ENCODE results near the gene PRDM7. TPM values are rescaled to one million over a fixed set of nuclear protein-coding genes. Genes with fewer than 3 reads are reported as not detected.
A peak's percentile ranks its signal among the peaks of the same experiment; 100 is the strongest.
"Not testable (repeated sequence)": the region's sequence is repeated elsewhere in the genome, so short reads cannot be mapped to it uniquely, and the experiment has no call there.

PRDM7 gene
- total RNA-seq, 1 donor from 2014 or later = not detected

DNA sequence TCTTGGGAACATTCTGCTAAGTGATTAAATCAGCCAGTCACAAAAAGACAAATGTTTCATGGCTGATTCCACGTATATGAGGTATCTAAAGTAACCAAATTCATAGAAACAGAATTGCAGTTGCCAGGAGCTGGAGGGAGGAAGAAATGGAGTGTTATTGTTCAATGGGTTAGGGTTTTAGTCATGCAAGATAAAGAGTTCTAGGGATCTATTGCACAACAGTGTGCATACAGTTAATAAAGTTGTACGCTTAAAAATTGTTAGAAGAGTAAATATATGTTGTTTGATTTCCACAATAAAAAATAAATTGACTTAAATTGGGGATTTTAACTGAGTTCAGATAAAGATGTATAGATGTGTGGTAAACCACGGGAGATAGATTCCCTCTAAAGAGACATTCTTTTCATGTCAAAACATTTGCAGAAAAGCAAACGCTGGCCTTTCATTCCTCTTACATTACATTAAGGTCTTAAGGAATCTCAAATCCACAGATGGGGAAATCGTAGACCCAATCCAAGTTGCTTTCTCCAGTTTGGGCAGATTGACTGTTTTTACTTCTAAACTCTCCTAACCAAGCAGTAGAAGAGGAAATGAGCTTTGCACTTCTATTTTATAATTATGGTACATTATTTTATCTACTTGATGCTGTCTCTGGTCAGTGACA lies 4.6 kb downstream of the PRDM7 start:
- DNase-seq (ENCODE audit: low spot score) = no peak

DNA sequence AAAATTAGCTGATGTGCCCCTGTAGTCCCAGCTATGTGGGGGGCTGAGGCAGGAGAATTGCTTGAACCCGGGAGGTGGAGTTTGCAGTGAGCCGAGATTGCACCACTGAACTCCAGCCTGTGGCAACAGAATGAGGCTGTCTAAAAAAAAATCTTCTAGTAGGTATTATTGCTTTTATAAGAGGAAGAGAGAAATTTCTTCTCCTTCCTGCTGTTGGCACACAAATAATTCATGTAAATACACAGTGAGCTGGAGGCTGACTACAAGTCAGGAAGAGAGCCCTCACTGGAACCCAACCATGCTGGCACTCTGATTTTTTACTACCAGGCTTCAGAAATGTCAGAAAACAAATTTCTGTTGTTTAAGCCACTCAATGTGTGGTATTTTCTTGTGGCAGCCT lies 6.7 kb downstream of the PRDM7 start:
- DNase-seq (ENCODE audit: low spot score) = no peak

DNA sequence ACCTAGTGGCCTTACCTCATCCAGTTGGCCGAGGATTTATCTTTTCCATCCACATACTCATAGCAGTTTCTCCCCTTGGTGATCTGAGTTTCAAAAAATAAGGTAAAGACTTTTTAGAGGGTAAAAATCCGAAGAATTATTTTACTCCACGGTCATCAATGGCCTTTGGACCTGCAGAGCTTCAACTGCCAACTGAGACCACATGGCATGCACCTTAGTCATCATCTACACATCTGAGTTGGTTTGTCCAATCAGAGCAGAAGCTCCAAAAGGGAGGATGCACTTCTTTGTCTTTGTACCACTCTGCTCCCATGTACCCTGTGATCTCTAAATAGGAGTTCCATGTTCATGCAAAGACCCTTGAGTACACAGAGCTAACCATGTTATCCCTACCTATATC lies 15.7 kb downstream of the PRDM7 start:
- no peak for DNase-seq (ENCODE audit: low spot score)

DNA sequence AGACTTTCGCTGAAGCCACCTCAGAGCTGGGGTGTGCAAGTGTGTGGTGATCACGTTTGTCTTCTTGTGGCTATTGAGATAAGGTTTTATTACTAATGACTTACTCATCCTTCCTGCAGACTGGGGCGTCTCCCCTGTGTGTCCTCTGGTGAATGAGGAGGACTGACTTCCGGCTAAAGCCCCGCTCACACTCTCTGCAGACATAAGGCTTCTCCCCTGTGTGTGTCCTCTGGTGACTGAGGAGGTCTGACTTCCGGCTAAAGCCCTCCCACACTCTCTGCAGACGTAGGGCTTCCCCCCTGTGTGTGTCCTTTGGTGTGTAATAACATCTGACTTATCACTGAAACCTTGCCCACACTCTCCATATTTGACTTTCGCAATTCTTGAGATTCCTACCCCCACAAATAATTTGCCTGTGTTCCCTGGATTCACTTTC lies 19.4 kb downstream of the PRDM7 start:
- DNase-seq (ENCODE audit: low spot score) = no peak

DNA sequence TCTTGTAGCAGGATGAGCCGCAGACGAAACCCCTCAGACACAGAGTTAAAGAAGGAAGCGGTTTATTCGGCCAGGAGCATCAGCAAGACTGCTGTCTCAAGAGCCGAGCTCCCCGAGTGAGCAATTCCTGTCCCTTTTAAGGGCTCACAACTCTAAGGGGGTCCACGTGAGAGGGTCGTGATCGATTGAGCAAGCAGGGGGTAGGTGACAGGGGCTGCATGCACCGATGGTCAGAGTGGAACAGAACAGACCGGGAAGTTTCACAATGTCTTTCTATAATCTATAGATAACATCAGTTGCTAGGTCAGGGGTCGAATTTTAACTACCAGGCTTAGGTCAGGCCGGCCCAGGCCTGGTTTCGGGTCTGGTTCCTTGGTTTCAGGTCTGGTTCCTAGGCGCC lies 20.6 kb downstream of the PRDM7 start:
- not testable (repeated sequence) for DNase-seq (ENCODE audit: low spot score)

DNA sequence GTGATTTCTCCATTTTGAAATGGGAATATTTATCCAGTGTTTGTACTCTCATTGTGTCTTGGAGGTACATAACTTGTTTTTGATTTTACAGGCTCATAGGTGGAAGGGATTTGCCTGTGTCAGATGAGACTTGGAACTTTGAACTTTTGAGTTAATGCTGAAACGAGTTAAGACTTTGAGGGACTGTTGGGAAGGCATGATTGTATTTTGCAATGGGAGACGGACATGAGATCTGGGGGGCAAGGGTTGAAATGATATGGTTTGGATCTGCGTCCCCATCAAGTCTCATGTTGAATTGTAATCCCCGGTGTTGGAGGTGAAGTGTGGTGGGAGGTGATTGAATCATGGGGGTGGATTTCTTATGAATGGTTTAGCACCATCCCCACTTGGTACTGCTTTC lies 21.8 kb downstream of the PRDM7 start:
- DNase-seq (ENCODE audit: low spot score) = no peak

DNA sequence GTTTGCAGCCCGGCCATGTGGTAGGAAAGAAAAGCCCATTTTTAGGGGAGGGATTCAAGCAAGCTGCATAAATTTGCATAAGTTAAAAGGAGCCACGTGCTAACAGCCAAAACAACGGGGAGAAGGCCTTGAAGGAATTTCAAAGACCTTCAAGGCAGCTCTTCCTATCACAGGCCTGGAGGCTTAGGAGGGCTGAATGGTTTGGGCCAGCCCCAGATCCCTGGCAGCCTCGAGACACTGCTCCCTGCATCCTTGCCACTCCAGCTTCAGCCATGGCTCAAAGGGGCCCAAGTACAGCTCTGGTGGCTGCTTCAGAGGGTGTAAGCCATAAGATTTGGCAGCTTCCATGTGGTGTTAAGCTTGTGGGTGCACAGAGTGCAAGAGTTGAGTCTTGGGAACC lies 22.6 kb downstream of the PRDM7 start:
- no peak for DNase-seq (ENCODE audit: low spot score)

DNA sequence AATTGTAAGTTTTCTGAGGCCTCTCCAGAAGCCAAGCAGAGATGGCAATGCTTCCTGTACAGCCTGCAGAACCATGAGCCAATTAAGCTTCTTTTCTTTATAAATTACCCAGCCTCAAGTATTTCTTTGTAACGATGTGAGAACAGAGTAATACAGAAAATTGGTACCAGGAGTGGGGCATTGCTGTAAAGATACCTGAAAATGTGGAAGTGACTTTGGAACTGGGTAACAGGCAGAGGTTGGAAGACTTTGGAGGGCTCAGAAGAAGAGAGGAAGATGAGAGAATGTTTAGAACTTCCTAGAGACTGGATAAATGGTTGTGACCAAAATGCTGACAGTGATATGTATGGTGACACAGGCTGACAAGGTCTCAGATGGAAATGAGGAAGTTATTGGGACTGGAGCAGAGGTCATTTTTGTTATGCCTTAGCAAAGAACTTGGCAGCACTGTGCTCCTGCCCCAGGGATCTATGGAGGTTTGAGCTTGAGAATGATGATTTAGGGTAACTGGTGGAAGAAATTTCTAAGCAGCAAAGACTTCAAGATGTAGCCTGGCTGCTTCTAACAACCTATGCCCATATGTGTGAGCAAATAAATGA lies 23.1 kb downstream of the PRDM7 start:
- no peak for DNase-seq (ENCODE audit: low spot score)

DNA sequence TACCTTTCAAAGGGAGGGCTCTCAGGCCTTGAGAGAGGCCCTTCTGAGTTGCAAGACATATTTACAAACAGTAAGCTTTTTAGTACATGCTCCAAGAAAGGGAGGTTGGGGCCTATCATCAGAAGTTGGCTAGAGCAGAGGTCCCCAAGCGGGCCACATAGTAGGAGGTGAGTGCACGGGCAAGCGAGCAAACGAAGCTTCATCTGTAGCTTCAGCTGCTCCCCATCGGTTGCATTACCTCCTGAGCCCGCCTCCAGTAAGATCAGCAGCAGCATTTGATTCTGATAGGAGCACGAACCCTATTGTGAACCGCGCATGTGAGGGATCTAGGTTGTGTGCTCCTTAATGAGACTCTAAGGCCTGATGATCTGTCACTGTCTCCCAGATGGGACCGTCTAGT lies 26.2 kb downstream of the PRDM7 start:
- no peak for DNase-seq (ENCODE audit: low spot score)

DNA sequence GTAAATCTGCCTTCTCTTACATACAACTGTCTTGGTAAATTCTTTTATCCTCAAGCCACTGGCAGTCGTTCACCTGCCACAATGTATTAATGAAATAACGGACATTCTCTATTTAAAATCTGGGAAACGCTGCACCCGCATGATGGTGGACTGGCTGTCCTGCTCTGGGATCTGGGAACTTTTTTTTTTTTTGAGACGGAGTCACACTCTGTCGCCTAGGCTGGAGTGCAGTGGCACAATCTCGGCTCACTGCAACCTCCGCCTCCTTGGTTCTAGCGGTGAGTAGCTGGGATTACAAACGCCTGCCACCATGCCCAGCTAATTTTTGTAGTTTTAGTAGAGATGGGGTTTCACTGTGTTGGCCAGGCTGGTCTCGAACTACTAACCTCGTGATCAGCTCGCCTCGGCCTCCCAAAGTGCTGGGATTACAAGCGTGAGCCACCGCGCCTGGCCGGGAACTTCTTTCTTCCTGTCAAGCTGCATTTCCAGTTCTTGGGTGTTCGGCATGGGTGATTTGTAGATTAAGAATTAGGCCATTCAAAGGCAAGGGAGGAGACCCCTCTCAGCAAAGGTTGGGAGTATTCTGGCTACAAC lies 28.3 kb downstream of the PRDM7 start:
- DNase-seq (ENCODE audit: low spot score) = no peak

DNA sequence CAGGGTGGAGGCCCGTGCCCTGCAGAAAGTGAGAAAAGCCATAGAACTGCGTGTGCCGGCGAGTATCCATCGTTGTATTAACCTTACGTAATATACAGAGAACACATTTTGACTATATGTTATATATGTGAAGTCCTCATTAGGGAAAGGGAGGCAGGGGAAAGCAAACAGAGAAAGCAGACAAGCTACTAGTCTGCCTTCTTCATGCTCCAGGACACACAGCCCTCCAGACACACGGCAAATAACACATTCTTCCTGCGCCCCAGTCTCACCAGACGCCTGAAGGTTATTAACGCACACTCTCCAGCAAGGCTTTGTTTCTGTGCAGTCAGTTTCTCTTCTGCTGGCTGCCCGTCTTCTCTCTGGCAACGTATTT lies 28.8 kb downstream of the PRDM7 start:
- DNase-seq (ENCODE audit: low spot score) = no peak

DNA sequence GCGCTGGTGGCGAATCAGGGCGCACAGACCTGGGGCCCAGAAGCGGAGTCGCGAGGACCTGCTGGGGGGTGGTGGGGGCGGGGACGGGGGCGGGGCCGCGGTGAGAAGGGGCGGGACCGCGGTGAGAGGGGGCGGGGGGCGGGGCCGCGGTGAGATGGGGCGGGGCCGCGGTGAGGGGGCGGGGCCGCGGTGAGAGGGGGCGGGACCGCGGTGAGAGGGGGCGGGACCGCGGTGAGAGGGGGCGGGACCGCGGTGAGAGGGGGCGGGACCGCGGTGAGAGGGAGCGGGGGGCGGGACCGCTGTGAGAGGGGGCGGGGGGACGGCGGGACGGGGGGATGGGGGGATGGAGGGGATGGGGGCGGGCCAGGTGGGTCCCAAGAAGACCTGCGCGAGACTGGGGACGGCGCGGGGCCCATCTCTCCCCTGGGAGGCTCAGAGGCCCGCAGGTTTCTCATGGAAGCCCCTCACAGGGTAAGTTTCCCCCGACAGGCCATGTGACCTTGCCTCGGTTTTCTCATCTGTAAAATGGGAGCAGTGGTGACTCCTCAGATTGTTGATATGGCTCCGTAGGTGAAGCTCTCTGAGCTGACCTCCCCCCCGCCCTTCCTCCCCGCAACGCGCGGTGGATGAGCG lies 29.3 kb downstream of the PRDM7 start:
- no peak for DNase-seq (ENCODE audit: low spot score)

DNA sequence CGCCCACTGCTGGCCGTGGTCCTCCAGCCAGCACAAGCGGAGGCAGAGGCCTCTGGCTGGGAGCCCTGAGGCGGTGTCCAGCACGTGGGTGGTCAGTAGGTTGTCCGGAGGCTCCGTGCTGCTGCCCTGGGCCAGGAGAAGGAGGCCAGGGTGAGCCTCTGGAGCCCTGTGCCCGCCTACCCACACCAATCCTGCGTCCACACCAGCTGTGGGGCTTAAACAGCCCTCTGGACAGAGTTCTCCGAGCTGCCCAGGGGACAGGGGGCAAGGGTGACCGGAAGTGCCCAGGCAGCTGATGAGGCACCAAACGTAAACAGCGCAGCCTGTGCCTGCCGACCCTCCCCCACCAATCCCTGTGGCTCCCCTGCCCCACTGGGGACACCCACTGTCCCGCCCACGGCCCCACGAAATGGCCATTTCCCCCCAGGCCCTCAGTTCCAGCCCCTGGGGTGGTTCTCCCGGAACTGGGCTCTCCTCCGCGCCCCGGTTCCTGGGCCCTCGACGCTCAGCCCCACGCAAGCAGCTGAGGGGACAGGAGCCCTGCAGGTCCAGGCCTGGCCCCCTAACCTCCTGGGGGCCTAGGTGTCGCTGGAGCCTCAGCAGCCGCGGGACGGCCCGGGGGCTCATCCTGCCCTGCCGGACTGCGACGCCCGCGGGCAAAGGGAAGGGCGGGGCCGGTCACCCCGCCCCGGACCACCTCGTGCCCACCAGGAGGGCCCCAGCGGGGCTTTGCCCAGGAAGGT lies 30.0 kb downstream of the PRDM7 start:
- peak; percentile 68 for DNase-seq (ENCODE audit: low spot score)

DNA sequence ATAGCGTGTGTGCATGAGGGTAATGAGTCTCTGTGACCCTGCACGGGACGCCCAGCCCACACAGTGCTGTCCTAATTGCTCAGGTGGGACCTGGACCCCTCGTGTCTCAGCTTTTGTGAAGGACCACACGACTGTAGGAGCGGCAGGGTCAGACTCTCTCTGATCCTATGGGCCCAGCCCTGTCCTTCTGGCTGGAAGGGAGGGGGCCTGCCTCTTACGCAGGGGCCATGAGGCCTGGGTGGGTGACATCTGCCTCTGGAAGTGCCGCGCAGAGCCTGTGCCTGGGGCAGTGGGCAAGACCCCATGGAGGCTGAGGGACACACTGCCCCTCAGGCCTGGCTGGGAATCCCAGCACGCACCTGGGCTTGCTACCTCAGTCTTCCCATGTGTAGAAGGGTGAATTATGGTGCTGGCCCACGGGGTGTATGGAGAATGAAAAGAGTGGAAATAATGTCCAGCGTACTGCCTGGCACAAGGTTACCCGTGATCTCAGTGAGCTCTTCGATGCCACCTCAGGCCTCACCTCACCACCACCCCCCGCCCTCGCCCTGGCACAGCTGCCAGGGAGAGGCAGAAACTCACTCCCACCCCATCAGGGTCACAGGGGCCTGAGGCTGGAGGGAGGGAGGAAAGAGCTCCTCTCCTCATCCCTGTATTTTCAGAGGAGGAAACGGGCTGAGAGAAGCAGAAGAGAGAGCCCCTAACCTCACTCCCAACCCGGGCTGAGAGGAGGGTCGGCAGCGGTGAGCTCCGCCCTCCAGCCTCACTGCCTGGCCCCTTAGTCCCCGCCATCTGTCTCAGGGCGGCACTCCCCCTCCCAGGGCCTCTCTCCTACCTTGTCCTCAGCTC lies 30.8 kb downstream of the PRDM7 start:
- DNase-seq (ENCODE audit: low spot score) = no peak

DNA sequence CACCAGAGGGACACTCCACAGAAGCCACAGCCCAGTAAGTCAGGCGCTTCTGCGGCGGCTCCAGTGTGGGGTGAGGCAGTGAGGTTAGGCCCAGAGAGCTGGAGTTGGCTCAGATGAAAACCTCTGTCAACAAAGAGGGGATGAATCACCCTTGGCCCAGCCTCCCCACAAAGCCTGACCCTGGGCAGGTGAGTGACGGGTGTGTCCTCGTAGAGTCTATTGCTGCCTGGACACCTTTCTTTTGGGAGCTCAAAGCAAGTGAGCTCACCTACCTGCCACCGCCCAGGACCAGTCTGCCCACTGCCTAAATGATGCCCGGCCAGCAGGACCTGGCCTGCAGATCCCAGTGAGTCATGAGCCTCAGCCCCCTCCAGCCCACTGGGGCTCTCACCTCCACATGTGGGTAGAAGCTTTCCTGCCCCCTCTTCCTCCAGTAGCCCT lies 33.0 kb downstream of the PRDM7 start:
- peak; percentile 75 for DNase-seq (ENCODE audit: low spot score)

DNA sequence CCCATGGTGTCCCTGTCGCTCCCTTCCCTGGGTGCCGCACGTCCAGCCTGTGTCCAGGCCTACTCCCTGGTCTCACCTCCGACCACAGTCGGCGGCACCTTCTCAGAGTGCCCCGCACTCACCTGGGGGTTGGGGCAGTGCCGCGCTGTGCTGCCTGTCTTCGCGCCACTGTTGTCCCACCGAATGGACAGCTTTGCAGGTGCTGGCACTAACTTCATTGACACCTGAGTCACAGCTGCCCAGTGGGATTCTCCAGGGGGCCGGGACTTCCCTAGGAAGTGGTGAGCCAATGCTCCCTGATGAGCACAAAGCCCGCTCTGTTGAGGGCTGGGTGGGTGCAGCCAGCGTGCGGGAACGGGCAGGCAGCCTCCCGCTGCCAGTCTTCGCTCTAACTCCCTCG lies 33.6 kb downstream of the PRDM7 start:
- DNase-seq (ENCODE audit: low spot score) = no peak

DNA sequence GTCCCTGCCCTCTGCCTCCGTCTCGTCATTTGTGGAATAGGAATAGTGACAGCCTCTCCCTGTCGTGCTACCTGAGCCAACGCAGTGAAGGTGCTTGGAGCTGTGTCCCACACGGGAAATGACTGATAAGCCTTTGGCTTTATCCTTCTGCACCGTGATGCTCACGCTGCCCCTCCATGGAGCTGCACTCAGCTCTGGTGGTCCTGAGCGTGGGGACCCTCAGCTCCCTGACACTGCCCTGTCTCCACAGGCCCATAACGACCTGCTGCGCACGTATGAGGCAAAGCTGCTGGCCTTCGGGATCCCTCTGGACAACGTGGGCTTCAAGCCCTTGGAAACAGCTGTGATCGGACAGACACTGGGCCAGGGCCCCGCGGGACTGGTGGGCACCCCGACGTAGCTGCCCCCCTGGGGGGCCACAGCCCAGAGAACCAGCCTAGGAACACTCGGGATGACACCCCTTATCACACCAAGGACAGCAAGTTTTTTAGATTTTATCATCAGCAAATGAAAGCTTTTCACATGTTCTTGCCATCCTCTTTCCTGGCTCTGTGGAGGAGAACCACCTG lies 34.1 kb downstream of the PRDM7 start:
- DNase-seq (ENCODE audit: low spot score) = no peak

DNA sequence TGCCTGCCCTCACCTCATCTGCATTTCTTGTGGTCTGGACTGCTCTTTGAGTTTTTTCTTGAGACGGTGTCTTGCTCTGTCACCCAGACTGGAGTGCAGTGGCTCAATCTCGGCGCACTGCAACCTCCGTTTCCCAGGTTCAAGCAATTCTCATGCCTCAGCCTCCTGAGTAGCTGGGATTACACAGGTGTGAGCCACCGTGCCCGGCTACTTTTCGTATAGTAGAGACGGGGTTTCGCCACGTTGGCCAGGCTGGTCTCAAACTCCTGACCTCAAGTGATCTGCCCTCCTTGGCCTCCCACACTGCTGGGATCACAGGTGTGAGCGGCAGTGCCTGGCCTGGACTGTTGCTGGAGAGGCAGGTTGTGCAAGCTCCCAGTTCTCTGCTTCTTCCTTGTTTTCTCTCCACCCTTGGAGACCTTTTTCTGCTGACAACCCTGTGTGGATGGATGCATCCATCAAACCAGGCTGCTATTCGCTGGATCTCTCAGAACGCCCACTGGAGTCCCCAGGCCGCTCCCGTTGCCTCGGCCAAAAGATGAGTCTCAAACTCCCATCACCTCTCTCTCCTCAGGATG lies 35.1 kb downstream of the PRDM7 start:
- DNase-seq (ENCODE audit: low spot score) = no peak

DNA sequence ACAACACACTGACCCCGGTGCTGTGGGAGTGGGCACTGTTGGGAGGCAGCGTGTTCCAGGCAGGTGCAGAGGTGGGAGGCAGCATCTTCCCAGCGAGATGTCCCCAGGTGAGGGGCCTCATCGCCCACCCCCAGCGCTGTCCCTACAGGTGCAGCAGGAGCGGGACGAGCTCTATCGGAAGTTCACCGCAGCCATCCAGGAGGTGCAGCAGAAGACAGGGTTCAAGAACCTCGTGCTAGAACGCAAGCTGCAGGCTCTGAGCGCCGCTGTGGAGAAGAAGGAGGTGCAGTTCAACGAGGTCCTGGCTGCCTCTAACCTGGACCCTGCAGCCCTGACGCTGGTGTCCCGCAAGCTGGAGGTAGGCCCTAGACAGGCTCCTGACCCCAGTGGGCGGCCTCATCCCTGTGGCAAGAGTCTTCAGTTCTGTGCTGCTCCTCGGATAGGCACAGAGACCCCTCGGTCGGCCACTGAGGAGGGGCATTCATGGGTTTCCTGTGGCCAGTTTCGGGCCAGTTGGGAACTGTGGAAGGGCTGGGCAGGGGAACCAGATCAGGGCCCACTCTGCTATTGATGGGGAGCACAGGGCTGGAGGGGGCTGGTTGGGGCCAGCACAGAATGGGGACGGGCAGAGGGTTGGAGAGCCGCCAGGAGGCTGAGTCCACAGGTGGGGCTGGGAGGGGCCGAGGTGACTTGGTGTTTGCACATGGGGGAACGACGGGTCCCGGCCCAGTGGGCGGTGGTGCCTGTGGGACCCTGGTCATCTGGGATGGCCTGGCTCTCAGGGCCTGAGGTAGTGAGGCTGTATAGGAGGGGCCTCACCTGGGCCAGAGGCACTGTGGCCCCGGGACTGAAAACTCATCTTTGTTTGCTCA lies 36.7 kb downstream of the PRDM7 start:
- no peak for DNase-seq (ENCODE audit: low spot score)

DNA sequence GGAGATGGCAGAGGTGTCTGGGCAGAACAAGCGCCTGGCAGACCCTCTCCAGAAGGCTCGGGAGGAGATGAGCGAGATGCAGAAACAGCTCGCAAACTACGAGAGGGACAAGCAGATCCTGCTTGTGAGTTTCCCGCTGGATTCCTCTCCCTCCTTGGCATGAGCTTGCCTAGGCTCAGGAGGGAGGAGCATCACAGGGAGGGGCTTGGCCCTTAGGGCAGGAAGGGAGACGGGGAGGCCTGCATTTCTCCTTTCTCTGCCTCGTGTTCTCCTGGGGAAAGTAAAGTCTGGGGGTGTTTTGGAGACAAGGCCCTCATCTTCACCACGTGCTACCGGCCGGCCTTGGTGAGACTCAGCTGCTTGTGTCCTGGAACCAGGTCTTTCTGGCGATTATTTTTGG lies 39.9 kb downstream of the PRDM7 start:
- DNase-seq (ENCODE audit: low spot score) = no peak
